Brain pericyte (primary cell): ENCODE measurements around the gene CDRT4.

Experiments
- DNase-seq: peaks from one replicate; pipeline ENCODE4 v3.0.0-alpha.2; 2012; ENCODE audit warnings: low read depth, low spot score

CDRT4 gene

GRCh38 chr17:15431766-15432165 lies 35.7 kb downstream of the CDRT4 start:
- DNase-seq, result no peak

- DNase-seq, result no peak
Measured at GRCh38 chr17:15431196-15431595, 36.2 kb downstream of the CDRT4 start.

- no peak for DNase-seq
Measured at GRCh38 chr17:15424521-15424920, 42.9 kb downstream of the CDRT4 start.

GRCh38 chr17:15422392-15422965 lies 44.9 kb downstream of the CDRT4 start:
- DNase-seq, result no peak

GRCh38 chr17:15418781-15419180 lies 48.6 kb downstream of the CDRT4 start:
- DNase-seq, result no peak

- no peak for DNase-seq
Measured at GRCh38 chr17:15414532-15415306, 52.7 kb downstream of the CDRT4 start.

GRCh38 chr17:15413101-15413771 lies 54.2 kb downstream of the CDRT4 start:
- DNase-seq, result no peak

GRCh38 chr17:15412606-15413005 lies 54.8 kb downstream of the CDRT4 start:
- DNase-seq, result no peak

GRCh38 chr17:15411384-15412198 lies 55.8 kb downstream of the CDRT4 start:
- no peak for DNase-seq

- no peak for DNase-seq
Measured at GRCh38 chr17:15409721-15410250, 57.6 kb downstream of the CDRT4 start.

- DNase-seq, result no peak
Measured at GRCh38 chr17:15408803-15409202, 58.6 kb downstream of the CDRT4 start.

GRCh38 chr17:15406081-15406480 lies 61.3 kb downstream of the CDRT4 start:
- DNase-seq, result no peak

GRCh38 chr17:15405058-15405415 lies 62.4 kb downstream of the CDRT4 start:
- no peak for DNase-seq

- no peak for DNase-seq
Measured at GRCh38 chr17:15404106-15405057, 63.0 kb downstream of the CDRT4 start.

- DNase-seq, result no peak
Measured at GRCh38 chr17:15403276-15403939, 64.0 kb downstream of the CDRT4 start.

GRCh38 chr17:15399443-15399842 lies 68.0 kb downstream of the CDRT4 start:
- no peak for DNase-seq

GRCh38 chr17:15398736-15399331 lies 68.6 kb downstream of the CDRT4 start:
- no peak for DNase-seq

GRCh38 chr17:15398291-15398690 lies 69.1 kb downstream of the CDRT4 start:
- DNase-seq, result no peak

GRCh38 chr17:15397620-15398019 lies 69.8 kb downstream of the CDRT4 start:
- no peak for DNase-seq

GRCh38 chr17:15395091-15395490 lies 72.3 kb downstream of the CDRT4 start:
- no peak for DNase-seq
